ENCODE results near the gene ISOC2.

The ISOC2 gene

GRCh38 chr19:55473225-55474012, 12.0 kb upstream of the ISOC2 start:
- TF ChIP-seq CTCF (IDR thresholded peaks at IDR 0.05) = no peak
- no peak for DNase-seq (ENCODE audit: low spot score)
- no peak overlapping the region for H3K27ac ChIP-seq
- no peak overlapping the region for H3K4me3 ChIP-seq

- no peak overlapping the region for H3K4me3 ChIP-seq
- no peak for DNase-seq (ENCODE audit: low spot score)
- H3K27ac ChIP-seq = no peak overlapping the region
- TF ChIP-seq CTCF (IDR thresholded peaks at IDR 0.05) = no peak
These were observed 11.0 kb upstream of the ISOC2 start for GRCh38 chr19:55472463-55472862.

- no peak for DNase-seq (ENCODE audit: low spot score)
- TF ChIP-seq CTCF (IDR thresholded peaks at IDR 0.05) = no peak
- Histone ChIP-seq H3K4me3 (no peak overlapping the region), H3K27ac (no peak overlapping the region)
These were observed 9.8 kb upstream of the ISOC2 start for GRCh38 chr19:55471266-55471665.

GRCh38 chr19:55468054-55468393, 6.6 kb upstream of the ISOC2 start:
- TF ChIP-seq CTCF (IDR thresholded peaks at IDR 0.05) = peak; percentile 18
- no peak for DNase-seq (ENCODE audit: low spot score)
- H3K27ac ChIP-seq = no peak overlapping the region
- H3K4me3 ChIP-seq = no peak overlapping the region

- Histone ChIP-seq H3K27ac (peak overlapping the region in 1 of 2 donors; percentile 60), H3K4me3 (no peak overlapping the region)
- no peak for DNase-seq (ENCODE audit: low spot score)
- TF ChIP-seq CTCF (IDR thresholded peaks at IDR 0.05) = peak; percentile 98
These were observed 6.0 kb upstream of the ISOC2 start for GRCh38 chr19:55467236-55468053.

- no peak overlapping the region for H3K4me3 ChIP-seq
- TF ChIP-seq CTCF (IDR thresholded peaks at IDR 0.05) = no peak
- no peak overlapping the region for H3K27ac ChIP-seq
- DNase-seq (ENCODE audit: low spot score) = no peak
These were observed 4.8 kb upstream of the ISOC2 start for GRCh38 chr19:55466241-55466614.

Measured in coronary artery (tissue), 2 donors.